IPS-18c (cell line): ENCODE measurements around the gene GABRP.

Experiments
- H3K4me3 ChIP-seq: 2 replicates; pipeline ENCODE4 v1.7.0; 2013; ENCODE audit warnings: low read depth, mild to moderate bottlenecking, low read length, moderate library complexity; ENCODE audit not compliant: insufficient read depth
- H3K9me3 ChIP-seq: one replicate; pipeline ENCODE4 v1.6.1; 2013; ENCODE audit warnings: mild to moderate bottlenecking, low read length, moderate library complexity; ENCODE audit not compliant: control insufficient read depth, insufficient read depth

Gene GABRP

GRCh38 chr5:170773024-170773985, 10.2 kb upstream of the GABRP start:
- Histone ChIP-seq H3K4me3 (no peak overlapping the region; the same call in 1 of the 2 replicates), H3K9me3 (no peaks in the 10 kb centered on the region)

- Histone ChIP-seq H3K9me3 (no peaks in the 10 kb centered on the region), H3K4me3 (no peak overlapping the region)
Measured at GRCh38 chr5:170774831-170775230, 8.7 kb upstream of the GABRP start.

GRCh38 chr5:170781946-170782345, 1.6 kb upstream of the GABRP start:
- H3K9me3 ChIP-seq: no peaks in the 10 kb centered on the region
- H3K4me3 ChIP-seq: no peak overlapping the region

GRCh38 chr5:170782438-170782837, 1.1 kb upstream of the GABRP start:
- Histone ChIP-seq H3K9me3 (no peaks in the 10 kb centered on the region), H3K4me3 (no peak overlapping the region)

- no peaks in the 10 kb centered on the region for H3K9me3 ChIP-seq
Measured at GRCh38 chr5:170785416-170785815, 1.9 kb downstream of the GABRP start.

GRCh38 chr5:170787216-170787615, 3.7 kb downstream of the GABRP start:
- H3K4me3 ChIP-seq: no peak overlapping the region
- H3K9me3 ChIP-seq: no peaks in the 10 kb centered on the region

More at GRCh38 chr5:170785416-170785815, 1.9 kb downstream of the GABRP start:
- H3K4me3 ChIP-seq: no peak overlapping the region

GRCh38 chr5:170788626-170789304, 5.2 kb downstream of the GABRP start:
- no peaks in the 10 kb centered on the region for H3K9me3 ChIP-seq

GRCh38 chr5:170791325-170791954, 7.9 kb downstream of the GABRP start:
- Histone ChIP-seq H3K9me3 (no peaks in the 10 kb centered on the region), H3K4me3 (no peak overlapping the region)

More at GRCh38 chr5:170788626-170789304, 5.2 kb downstream of the GABRP start:
- no peak overlapping the region for H3K4me3 ChIP-seq

GRCh38 chr5:170792878-170793277, 9.4 kb downstream of the GABRP start:
- Histone ChIP-seq H3K9me3 (peaks cover 2% of the 10 kb centered on the region), H3K4me3 (no peak overlapping the region)

- H3K4me3 ChIP-seq: no peak overlapping the region
- peaks cover 2% of the 10 kb centered on the region for H3K9me3 ChIP-seq
Measured at GRCh38 chr5:170795154-170795553, 11.6 kb downstream of the GABRP start.

- H3K9me3 ChIP-seq: no peaks in the 10 kb centered on the region
- no peak overlapping the region for H3K4me3 ChIP-seq
Measured at GRCh38 chr5:170805666-170806065, 22.1 kb downstream of the GABRP start.

GRCh38 chr5:170809551-170809950, 26.0 kb downstream of the GABRP start:
- no peaks in the 10 kb centered on the region for H3K9me3 ChIP-seq
- no peak overlapping the region for H3K4me3 ChIP-seq

GRCh38 chr5:170811719-170812118, 28.2 kb downstream of the GABRP start:
- Histone ChIP-seq H3K9me3 (no peaks in the 10 kb centered on the region), H3K4me3 (no peak overlapping the region)

GRCh38 chr5:170813231-170813630, 29.7 kb downstream of the GABRP start:
- Histone ChIP-seq H3K9me3 (no peaks in the 10 kb centered on the region), H3K4me3 (no peak overlapping the region)

- Histone ChIP-seq H3K9me3 (no peaks in the 10 kb centered on the region), H3K4me3 (no peak overlapping the region)
Measured at GRCh38 chr5:170817195-170817594, 33.7 kb downstream of the GABRP start.

- no peaks in the 10 kb centered on the region for H3K9me3 ChIP-seq
- H3K4me3 ChIP-seq: no peak overlapping the region
Measured at GRCh38 chr5:170818232-170818631, 34.7 kb downstream of the GABRP start.

GRCh38 chr5:170819824-170820223, 36.3 kb downstream of the GABRP start:
- Histone ChIP-seq H3K9me3 (no peaks in the 10 kb centered on the region), H3K4me3 (no peak overlapping the region; the same call in 1 of the 2 replicates)
